Fibroblast of peridontal ligament (primary cell): ENCODE data around the gene TCP11.

Experiments
- DNase-seq: peaks from one replicate; pipeline ENCODE4 v3.0.0-alpha.2; 2010; ENCODE audit errors: extremely low read depth

TCP11 gene

DNA sequence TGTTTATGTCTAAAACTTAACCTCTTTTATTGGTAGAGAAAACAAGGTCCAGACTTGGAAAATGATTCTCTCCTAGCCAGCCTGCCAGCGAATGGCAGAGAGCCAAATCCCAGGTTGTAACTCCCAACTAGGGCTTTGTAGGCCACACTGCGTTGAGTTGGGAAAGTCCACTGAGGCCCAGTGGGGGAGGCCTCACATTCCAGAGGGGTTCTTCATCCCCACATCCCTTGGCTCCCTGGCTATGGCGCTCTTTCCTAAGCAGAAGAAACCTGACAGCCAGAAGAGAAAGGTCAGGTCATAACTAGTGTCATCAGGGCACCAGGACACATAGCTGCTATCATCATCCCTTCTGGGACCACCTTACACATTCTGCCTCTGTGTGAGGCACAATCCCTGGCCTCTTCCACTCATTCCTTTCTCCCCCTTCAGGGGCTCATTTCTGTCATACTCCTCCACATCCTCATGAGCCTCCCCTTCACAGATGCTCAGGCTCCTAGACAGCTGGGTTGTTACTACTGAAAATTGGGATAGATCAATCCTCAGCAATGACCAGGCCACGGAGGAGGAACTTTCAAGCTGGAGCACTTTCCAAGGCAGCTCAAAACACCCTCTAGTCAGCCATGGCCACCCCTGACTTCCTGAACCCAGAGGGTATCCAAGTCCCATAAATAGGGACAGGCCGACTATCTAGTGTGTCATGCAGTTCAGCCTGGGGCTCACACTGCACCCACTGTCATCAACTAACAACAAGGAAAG is 48.6 kb downstream of the TCP11 start:
- DNase-seq, result peak; percentile 65

DNA sequence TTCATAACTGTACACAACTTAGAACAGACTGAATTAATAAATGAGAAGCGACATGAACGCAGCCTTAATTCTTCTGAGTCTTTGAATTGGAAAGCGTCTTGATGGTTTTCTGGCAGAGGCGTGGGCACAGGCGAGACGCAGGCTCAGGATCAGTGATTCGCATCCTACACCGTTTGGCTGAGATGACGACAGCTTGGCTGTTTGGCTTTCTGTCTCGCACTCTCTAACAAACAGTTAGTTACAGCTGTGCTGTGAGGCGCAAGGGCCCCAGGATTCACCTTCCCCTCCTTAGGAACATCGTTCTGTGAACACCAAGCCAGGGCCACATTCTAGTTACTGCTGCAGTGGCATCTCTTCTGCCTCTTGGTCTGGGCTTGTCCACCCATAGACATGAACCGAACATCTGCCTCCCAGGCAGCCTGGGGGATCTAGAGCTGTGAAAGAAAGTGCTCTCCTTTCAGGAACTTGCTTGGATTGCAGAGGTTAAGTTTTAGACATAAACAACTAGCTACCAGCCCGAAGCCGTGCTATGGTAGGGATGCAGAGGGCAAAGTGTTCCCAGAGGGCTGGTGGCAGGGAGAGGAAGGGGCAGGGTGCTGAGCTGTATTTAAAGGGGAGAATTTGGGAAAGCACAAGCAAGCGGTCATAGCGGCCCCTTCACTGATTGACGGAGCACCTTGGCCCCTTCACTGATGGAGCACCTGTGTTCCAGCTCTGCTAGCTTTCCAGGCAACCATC is 49.6 kb downstream of the TCP11 start:
- no peak for DNase-seq

GRCh38 chr6:35090734-35091133 is 50.4 kb downstream of the TCP11 start:
- DNase-seq, result no peak

- DNase-seq, result peak; percentile 72
Measured at GRCh38 chr6:35089935-35090505, 51.1 kb downstream of the TCP11 start.

GRCh38 chr6:35089216-35089934 is 51.8 kb downstream of the TCP11 start:
- DNase-seq, result no peak

- no peak for DNase-seq
Measured at GRCh38 chr6:35088281-35089215, 52.6 kb downstream of the TCP11 start.

GRCh38 chr6:35087361-35088280 is 53.5 kb downstream of the TCP11 start:
- no peak for DNase-seq

- DNase-seq, result no peak
Measured at GRCh38 chr6:35086636-35087360, 54.3 kb downstream of the TCP11 start.

DNA sequence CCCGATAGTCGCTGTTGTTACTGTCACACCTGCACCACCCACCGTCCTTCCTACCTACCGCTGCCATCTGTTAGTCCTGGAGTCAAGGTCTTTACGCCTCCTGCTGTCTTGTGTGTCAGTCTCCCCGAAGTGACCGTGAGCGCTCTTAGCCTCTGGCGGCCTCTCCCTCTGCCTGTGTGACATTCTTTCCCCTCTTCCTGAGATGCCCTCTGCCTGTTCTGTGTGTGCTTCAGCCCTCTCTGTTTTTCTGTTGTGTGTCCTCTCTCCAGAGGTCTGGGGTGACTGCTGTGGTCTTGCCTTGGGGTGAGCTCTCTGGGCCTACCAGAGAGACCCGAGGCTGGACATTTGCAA is 54.9 kb downstream of the TCP11 start:
- no peak for DNase-seq

DNA sequence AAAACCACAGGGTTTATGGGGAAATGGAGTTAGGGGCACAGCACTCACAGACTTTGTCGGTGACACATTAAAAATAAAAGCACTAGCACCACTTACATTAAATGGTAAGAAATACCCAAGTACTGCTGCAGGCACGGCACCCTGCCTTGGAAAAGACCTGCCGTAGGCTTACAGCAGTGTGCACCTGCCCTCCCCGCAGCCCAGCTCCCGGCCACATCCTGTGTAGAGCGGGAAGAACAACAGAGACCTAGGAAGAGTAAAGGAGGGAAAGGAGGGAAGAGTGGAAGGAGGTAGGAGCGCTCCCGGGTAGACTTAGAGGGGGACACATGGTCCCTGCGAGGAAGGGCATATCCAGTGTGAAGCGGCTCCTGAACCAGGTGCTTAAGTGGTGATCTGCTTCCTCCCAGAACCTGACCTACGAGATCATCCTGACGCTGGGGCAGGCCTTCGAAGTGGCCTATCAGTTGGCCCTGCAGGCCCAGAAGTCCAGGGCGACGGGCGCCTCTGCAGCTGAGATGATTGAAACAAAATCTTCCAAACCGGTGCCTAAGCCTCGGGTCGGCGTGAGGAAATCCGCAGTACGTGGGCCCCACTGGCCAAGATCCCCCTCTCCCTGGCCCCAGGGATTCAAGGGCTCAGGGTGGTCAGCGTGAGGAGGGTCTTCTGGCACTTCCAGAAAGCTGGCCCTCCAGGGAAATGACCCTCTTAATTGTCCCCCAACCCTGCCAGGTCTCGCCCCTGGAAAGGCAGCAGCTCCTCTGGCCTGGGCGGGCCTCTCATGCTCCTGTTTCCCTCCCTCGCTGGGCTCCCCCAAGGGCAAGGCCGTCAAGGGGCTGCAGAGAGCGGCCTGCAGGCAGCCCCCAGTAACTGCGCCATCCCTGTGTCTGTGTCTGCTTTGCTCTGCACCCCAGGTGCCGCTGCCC is 55.5 kb downstream of the TCP11 start:
- DNase-seq, result no peak

GRCh38 chr6:35084511-35085203 is 56.5 kb downstream of the TCP11 start:
- DNase-seq, result no peak

- no peak for DNase-seq
Measured at GRCh38 chr6:35084041-35084491, 57.1 kb downstream of the TCP11 start.

- DNase-seq, result no peak
Measured at GRCh38 chr6:35083507-35083906, 57.6 kb downstream of the TCP11 start.

GRCh38 chr6:35082733-35083403 is 58.3 kb downstream of the TCP11 start:
- DNase-seq, result no peak

DNA sequence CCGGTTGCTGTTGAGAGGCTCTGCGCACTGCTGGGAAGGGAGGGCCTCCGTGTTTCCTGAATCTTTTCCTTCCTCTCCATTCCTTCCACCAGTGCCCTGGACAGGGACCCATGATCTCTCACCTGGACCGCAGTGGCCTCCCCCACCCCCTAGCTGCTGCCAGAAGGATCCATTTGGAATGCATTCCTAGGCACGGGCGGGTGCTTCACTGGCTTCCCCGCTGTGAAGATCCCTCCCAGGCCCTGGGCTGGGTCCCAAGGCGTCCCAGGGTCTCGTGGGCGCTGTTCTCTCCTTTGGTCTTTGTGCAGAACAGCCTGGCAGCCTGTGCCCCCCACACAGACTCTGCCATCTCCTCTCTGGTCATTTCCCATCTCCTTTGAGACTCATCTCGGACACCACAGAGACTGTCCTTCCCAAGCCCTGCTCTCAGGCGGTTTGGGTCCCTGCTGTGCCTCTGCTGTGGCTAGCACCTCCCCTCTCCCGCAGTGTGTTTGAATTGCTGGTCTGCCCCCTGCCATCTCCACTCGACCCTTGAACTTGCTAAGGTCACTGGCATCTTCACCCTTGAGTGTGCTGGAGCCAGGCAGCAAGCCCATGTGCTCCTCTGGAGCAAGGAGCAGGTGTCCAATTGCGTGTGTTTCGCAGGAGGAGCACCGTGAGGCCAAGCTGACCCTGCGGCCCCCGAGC is 59.0 kb downstream of the TCP11 start:
- no peak for DNase-seq

DNA sequence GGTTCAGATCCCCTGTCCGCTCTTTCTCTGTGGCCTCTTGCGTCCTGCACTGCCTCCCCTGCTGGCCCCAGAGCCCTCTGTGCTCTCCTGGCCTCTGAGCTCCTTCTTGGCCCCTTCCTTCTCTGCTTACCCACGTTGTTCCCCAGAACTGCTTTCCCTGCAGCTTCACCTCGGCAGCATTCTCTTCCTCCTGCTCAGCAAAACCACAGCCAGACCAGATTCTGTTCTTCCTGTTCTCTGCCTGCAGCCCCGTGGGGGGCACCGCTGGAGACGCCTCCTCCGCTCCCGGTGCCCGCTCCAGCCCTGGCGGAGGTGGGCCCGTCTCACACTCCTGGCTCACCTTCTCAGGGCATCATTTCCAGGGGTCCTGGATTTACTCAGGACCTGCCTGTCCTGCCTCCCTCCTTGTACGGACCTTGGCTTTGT is 59.7 kb downstream of the TCP11 start:
- DNase-seq, result no peak
